HCEC 1CT (cell line): ENCODE data around the gene SARS1.
"Not testable (repeated sequence)": the region's sequence is repeated elsewhere in the genome, so short reads cannot be mapped to it uniquely, and the experiment has no call there.

Experiments
- DNase-seq: peaks from one replicate; pipeline ENCODE4 v3.0.0-alpha.2; 2017

SARS1 gene

GRCh38 chr1:109193653-109194590 lies 19.8 kb upstream of the SARS1 start:
- DNase-seq = no peak

- DNase-seq = peak; percentile 99
Observed at GRCh38 chr1:109197158-109198042, 16.3 kb upstream of the SARS1 start.

GRCh38 chr1:109198043-109198695 lies 15.5 kb upstream of the SARS1 start:
- peak; percentile 80 for DNase-seq

GRCh38 chr1:109198745-109199144 lies 15.0 kb upstream of the SARS1 start:
- DNase-seq = no peak

GRCh38 chr1:109199710-109200109 lies 14.0 kb upstream of the SARS1 start:
- no peak for DNase-seq

GRCh38 chr1:109201123-109201703 lies 12.5 kb upstream of the SARS1 start:
- DNase-seq = peak; percentile 83

GRCh38 chr1:109204484-109204883 lies 9.2 kb upstream of the SARS1 start:
- DNase-seq = no peak

- DNase-seq = no peak
Observed at GRCh38 chr1:109206339-109206738, 7.4 kb upstream of the SARS1 start.

- DNase-seq = no peak
Observed at GRCh38 chr1:109207467-109208103, 6.1 kb upstream of the SARS1 start.

- DNase-seq = no peak
Observed at GRCh38 chr1:109208394-109208793, 5.3 kb upstream of the SARS1 start.

- DNase-seq = no peak
Observed at GRCh38 chr1:109208836-109209463, 4.8 kb upstream of the SARS1 start.

- no peak for DNase-seq
Observed at GRCh38 chr1:109210058-109210457, 3.7 kb upstream of the SARS1 start.

GRCh38 chr1:109213345-109213823 lies 334 bp upstream of the SARS1 start:
- no peak for DNase-seq

- DNase-seq = peak; percentile 78
Observed at GRCh38 chr1:109214695-109215623, 1.2 kb downstream of the SARS1 start.

- DNase-seq = no peak
Observed at GRCh38 chr1:109216662-109217061, 2.9 kb downstream of the SARS1 start.

GRCh38 chr1:109218516-109218915 lies 4.8 kb downstream of the SARS1 start:
- DNase-seq = no peak

- DNase-seq = not testable (repeated sequence)
Observed at GRCh38 chr1:109221201-109221600, 7.5 kb downstream of the SARS1 start.

GRCh38 chr1:109225308-109225707 lies 11.6 kb downstream of the SARS1 start:
- no peak for DNase-seq

- DNase-seq = no peak
Observed at GRCh38 chr1:109225711-109226445, 12.2 kb downstream of the SARS1 start.

- no peak for DNase-seq
Observed at GRCh38 chr1:109228167-109228566, 14.4 kb downstream of the SARS1 start.
